ENCODE results near the gene GNB3. TPM values are rescaled to one million over a fixed set of nuclear protein-coding genes. Genes with fewer than 3 reads are reported as not detected.

Gene GNB3
- total and polyA plus RNA-seq, 4 donors, result 1.2 to 3.3 (median 1.7) TPM

GRCh38 chr12:6847676-6848075, 7.0 kb downstream of the GNB3 start:
- H3K4me3 ChIP-seq, result no peak overlapping the region
- DNase-seq (no peak), ATAC-seq (ENCODE audit: insufficient read depth, low FRiP score) (no peak)
- 95 to 100% methylated on average over 2 of the region's 2 CpGs for WGBS, 2 donors
- no peak for TF ChIP-seq CTCF (IDR thresholded peaks at IDR 0.05; ENCODE audit: control extremely low read depth, extremely low read depth)
- no peak overlapping the region for H3K9ac ChIP-seq (ENCODE audit: insufficient read depth in 1 of 2, low read length in 2 of 2)
- H3K27me3 ChIP-seq (ENCODE audit: control insufficient read depth in 3 of 3, insufficient read depth in 3 of 3, low read length in 2 of 3), result no peaks in the 10 kb centered on the region
- no peaks in the 10 kb centered on the region for H3K9me3 ChIP-seq (ENCODE audit: control insufficient read depth in 4 of 4, insufficient read depth in 3 of 4, low read length in 3 of 4)
- H3K27ac ChIP-seq (ENCODE audit: low read depth in 1 of 2, low read length in 1 of 2), result no peak overlapping the region
- peaks cover 1 to 33% (median 9%) of the 10 kb centered on the region in 4 donors for H3K36me3 ChIP-seq (ENCODE audit: control insufficient read depth in 4 of 4, insufficient read depth in 4 of 4, low read length in 4 of 4)
- H3K4me1 ChIP-seq (ENCODE audit: control insufficient read depth in 5 of 5, insufficient read depth in 5 of 5, low read length in 5 of 5), result peaks cover 0 to 17% (median 3%) of the 10 kb centered on the region in 5 donors

DNA sequence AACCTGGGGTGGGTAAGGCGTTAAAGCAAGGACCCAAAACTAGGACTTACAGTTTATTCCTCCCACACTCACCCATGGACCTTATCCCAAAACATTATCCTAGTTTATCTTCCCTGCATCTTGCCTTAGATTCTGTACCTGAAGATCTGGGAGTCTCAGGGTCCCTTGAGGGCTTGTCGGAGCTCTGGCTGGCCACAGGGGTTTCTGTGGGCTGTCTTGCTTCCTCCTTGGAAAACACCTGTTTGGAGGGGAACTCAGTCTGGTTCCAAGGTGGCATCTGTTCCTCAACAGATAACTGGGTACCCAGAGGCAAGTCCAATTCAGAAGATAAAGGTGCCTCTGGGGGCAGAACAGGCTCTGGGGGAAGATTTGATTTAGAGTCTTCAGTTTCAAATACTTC, 8.7 kb downstream of the GNB3 start:
- Histone ChIP-seq H3K9me3 (ENCODE audit: control insufficient read depth in 4 of 4, insufficient read depth in 3 of 4, low read length in 3 of 4) (no peaks in the 10 kb centered on the region), H3K36me3 (ENCODE audit: control insufficient read depth in 4 of 4, insufficient read depth in 4 of 4, low read length in 4 of 4) (peaks cover 1 to 24% (median 10%) of the 10 kb centered on the region in 4 donors), H3K27ac (ENCODE audit: low read depth in 1 of 2, low read length in 1 of 2) (no peak overlapping the region), H3K4me3 (no peak overlapping the region), H3K9ac (ENCODE audit: insufficient read depth in 1 of 2, low read length in 2 of 2) (no peak overlapping the region), H3K4me1 (ENCODE audit: control insufficient read depth in 5 of 5, insufficient read depth in 5 of 5, low read length in 5 of 5) (peaks cover 0 to 26% (median 7%) of the 10 kb centered on the region in 5 donors), H3K27me3 (ENCODE audit: control insufficient read depth in 3 of 3, insufficient read depth in 3 of 3, low read length in 2 of 3) (no peaks in the 10 kb centered on the region)
- no peak for ATAC-seq (ENCODE audit: insufficient read depth, low FRiP score)
- no peak for TF ChIP-seq CTCF (IDR thresholded peaks at IDR 0.05; ENCODE audit: control extremely low read depth, extremely low read depth)
- WGBS, 2 donors, result 62 to 85% methylated on average over 2 of the region's 2 CpGs
- DNase-seq, result no peak

DNA sequence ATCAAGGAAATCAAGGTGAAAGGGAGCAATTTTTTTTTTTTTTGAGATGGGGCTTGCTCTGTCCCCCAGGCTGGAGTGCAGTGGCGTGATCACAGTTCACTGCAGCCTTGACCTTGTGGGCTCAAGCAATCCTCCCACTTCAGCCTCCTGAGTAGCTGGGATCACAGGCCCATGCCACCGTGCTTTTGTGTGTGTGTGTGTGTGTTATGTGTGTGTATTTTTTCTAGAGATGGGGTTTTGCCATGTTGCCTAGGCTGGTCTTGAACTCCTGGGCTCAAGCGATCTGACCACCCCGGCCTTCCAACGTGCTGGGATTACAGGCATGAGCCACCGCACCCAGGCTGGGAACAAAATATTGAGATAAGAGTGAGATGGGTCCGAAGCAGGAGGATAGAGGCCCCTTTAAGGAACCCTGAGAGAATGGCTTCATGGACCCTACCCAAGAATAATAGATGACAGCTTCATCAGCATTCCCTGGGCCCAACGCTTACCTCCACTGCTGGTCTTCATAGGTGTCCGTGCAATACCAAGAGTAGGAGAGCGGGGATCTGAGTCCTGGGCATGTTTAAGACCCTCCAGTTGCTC, 9.3 kb downstream of the GNB3 start:
- Histone ChIP-seq H3K9me3 (ENCODE audit: control insufficient read depth in 4 of 4, insufficient read depth in 3 of 4, low read length in 3 of 4) (no peaks in the 10 kb centered on the region), H3K4me1 (ENCODE audit: control insufficient read depth in 5 of 5, insufficient read depth in 5 of 5, low read length in 5 of 5) (peaks cover 0 to 26% (median 7%) of the 10 kb centered on the region in 5 donors), H3K27ac (ENCODE audit: low read depth in 1 of 2, low read length in 1 of 2) (no peak overlapping the region), H3K9ac (ENCODE audit: insufficient read depth in 1 of 2, low read length in 2 of 2) (no peak overlapping the region), H3K4me3 (no peak overlapping the region), H3K36me3 (ENCODE audit: control insufficient read depth in 4 of 4, insufficient read depth in 4 of 4, low read length in 4 of 4) (peaks cover 1 to 24% (median 9%) of the 10 kb centered on the region in 4 donors), H3K27me3 (ENCODE audit: control insufficient read depth in 3 of 3, insufficient read depth in 3 of 3, low read length in 2 of 3) (no peaks in the 10 kb centered on the region)
- DNase-seq (no peak), ATAC-seq (ENCODE audit: insufficient read depth, low FRiP score) (no peak)
- TF ChIP-seq CTCF (IDR thresholded peaks at IDR 0.05; ENCODE audit: control extremely low read depth, extremely low read depth), result no peak
- WGBS, 2 donors, result 87 to 94% methylated on average over 10 of the region's 10 CpGs

- ATAC-seq (ENCODE audit: insufficient read depth, low FRiP score), result no peak
- DNase-seq, result no peak
- no peak overlapping the region for H3K27ac ChIP-seq (ENCODE audit: low read depth in 1 of 2, low read length in 1 of 2)
- H3K9me3 ChIP-seq (ENCODE audit: control insufficient read depth in 4 of 4, insufficient read depth in 3 of 4, low read length in 3 of 4), result no peaks in the 10 kb centered on the region
- no peak overlapping the region for H3K4me3 ChIP-seq
- no peak for TF ChIP-seq CTCF (IDR thresholded peaks at IDR 0.05; ENCODE audit: control extremely low read depth, extremely low read depth)
- H3K9ac ChIP-seq (ENCODE audit: insufficient read depth in 1 of 2, low read length in 2 of 2), result peak overlapping the region in 1 of 2 donors; percentile 36
- 41 to 50% methylated on average over 16 of the region's 16 CpGs for WGBS, 2 donors
- peaks cover 2 to 26% (median 12%) of the 10 kb centered on the region in 4 donors for H3K36me3 ChIP-seq (ENCODE audit: control insufficient read depth in 4 of 4, insufficient read depth in 4 of 4, low read length in 4 of 4)
- H3K27me3 ChIP-seq (ENCODE audit: control insufficient read depth in 3 of 3, insufficient read depth in 3 of 3, low read length in 2 of 3), result no peaks in the 10 kb centered on the region
- peaks cover 0 to 26% (median 7%) of the 10 kb centered on the region in 5 donors for H3K4me1 ChIP-seq (ENCODE audit: control insufficient read depth in 5 of 5, insufficient read depth in 5 of 5, low read length in 5 of 5)
Measured at GRCh38 chr12:6850796-6851152, 10.0 kb downstream of the GNB3 start.

All from lung (tissue), 12 donors.